Neural crest cell (in vitro differentiated cells): Measurements from ENCODE around the gene LSM4. TPM values are rescaled to one million over a fixed set of nuclear protein-coding genes. Genes with fewer than 3 reads are reported as not detected.

Source experiments
- DNase-seq: peaks from one replicate; pipeline ENCODE4 v3.0.0; 2021; ENCODE audit warnings: low read depth, mixed read lengths, low spot score
- H3K27ac Mint-ChIP-seq: one replicate; pipeline ENCODE4 v1.8.0; 2021; ENCODE audit warnings: mild to moderate bottlenecking, mixed read lengths; ENCODE audit not compliant: unreplicated experiment
- H3K27me3 Mint-ChIP-seq: 2 replicates; pipeline ENCODE4 v1.8.0; 2021; ENCODE audit warnings: low read depth, mild to moderate bottlenecking, mixed read lengths
- H3K36me3 Mint-ChIP-seq: 2 replicates; pipeline ENCODE4 v1.8.0; 2021; ENCODE audit warnings: low read depth, mild to moderate bottlenecking, mixed read lengths
- H3K4me1 Mint-ChIP-seq: 2 replicates; pipeline ENCODE4 v1.8.0; 2021; ENCODE audit warnings: mixed read lengths
- H3K4me3 Mint-ChIP-seq: one replicate; pipeline ENCODE4 v1.8.0; 2021; ENCODE audit warnings: mild to moderate bottlenecking, mixed read lengths
- H3K9me3 Mint-ChIP-seq: 2 replicates; pipeline ENCODE4 v1.8.0; 2021; ENCODE audit warnings: mixed read lengths
- total RNA-seq: library from RNA; stranded (reverse); gene quantifications from 2 replicates; pipeline ENCODE4 v1.2.1, GENCODE V29; 2021
- TF ChIP-seq, protein P1 (sequence below): fragments of 200-600 bp; sonication (generic); conservative IDR thresholded peaks from 2 replicates; pipeline ENCODE4 v1.5.0; 2021; ENCODE audit warnings: antibody characterized with exemption, mild to moderate bottlenecking

LSM4 gene
- total RNA-seq, 1 donor from 2014 or later: 283 TPM

DNA sequence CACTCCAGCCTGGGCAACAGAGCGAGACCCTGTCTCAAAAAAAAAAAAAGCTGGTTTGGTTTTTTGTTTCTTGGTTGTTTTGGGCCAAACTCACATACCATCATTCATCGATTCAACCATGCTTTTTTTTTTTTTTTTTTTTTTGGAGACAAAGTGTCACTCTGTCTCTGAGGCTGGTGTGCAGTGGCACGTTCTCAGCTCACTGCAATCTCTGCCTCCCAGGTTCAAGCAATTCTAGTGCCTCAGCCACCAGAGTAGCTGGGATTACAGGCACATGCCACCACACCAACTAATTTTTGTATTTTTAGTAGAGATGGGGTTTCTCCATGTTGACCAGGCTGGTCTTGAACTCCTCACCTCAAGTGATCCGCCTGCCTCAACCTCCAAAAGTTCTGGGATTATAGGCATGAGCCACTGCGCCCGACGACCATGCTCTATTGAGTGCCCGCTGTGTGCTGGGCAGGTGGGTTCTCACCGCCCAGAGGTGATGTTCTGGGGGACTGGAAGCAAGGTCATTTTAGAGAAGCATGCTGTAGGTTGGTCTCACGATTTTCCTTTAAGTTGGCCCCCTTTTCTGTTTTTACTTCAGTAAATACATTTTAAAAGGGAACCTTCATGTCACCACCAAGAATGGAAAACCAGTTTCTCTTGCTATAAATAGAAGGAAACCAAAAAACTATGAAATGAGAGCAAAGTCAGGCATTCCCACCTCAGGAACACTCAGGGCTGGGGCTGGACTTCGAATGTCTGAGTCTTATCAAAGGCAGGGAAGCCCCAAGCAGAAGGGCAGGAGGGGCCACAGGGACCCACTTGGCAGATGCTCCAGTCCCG is 33.2 kb downstream of the LSM4 start:
- Mint-ChIP-seq H3K36me3 (no peaks in the 10 kb centered on the region), H3K4me1 (peaks cover 38% of the 10 kb centered on the region)
- DNase-seq: no peak

GRCh38 chr19:18287836-18288772 is 34.8 kb downstream of the LSM4 start:
- H3K4me3 Mint-ChIP-seq: peak overlapping the region; percentile 44
- peaks cover 32% of the 10 kb centered on the region for H3K4me1 Mint-ChIP-seq
- H3K36me3 Mint-ChIP-seq: no peaks in the 10 kb centered on the region
- DNase-seq: no peak
- TF ChIP-seq, protein P1, sequence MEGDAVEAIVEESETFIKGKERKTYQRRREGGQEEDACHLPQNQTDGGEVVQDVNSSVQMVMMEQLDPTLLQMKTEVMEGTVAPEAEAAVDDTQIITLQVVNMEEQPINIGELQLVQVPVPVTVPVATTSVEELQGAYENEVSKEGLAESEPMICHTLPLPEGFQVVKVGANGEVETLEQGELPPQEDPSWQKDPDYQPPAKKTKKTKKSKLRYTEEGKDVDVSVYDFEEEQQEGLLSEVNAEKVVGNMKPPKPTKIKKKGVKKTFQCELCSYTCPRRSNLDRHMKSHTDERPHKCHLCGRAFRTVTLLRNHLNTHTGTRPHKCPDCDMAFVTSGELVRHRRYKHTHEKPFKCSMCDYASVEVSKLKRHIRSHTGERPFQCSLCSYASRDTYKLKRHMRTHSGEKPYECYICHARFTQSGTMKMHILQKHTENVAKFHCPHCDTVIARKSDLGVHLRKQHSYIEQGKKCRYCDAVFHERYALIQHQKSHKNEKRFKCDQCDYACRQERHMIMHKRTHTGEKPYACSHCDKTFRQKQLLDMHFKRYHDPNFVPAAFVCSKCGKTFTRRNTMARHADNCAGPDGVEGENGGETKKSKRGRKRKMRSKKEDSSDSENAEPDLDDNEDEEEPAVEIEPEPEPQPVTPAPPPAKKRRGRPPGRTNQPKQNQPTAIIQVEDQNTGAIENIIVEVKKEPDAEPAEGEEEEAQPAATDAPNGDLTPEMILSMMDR: no peak
- no peak overlapping the region for H3K27ac Mint-ChIP-seq
- H3K9me3 Mint-ChIP-seq: no peaks in the 10 kb centered on the region
- H3K27me3 Mint-ChIP-seq: peaks cover 3% of the 10 kb centered on the region

More for the DNA sequence above, 33.2 kb downstream of the LSM4 start:
- TF ChIP-seq, protein P1: no peak
- H3K27me3 Mint-ChIP-seq: peaks cover 3% of the 10 kb centered on the region
- H3K9me3 Mint-ChIP-seq: no peaks in the 10 kb centered on the region
- peak overlapping the region; percentile 74 for H3K4me3 Mint-ChIP-seq
- H3K27ac Mint-ChIP-seq: no peak overlapping the region

- H3K36me3 Mint-ChIP-seq: no peaks in the 10 kb centered on the region
- H3K27ac Mint-ChIP-seq: no peak overlapping the region
- no peak for DNase-seq
- no peaks in the 10 kb centered on the region for H3K9me3 Mint-ChIP-seq
- peaks cover 38% of the 10 kb centered on the region for H3K4me1 Mint-ChIP-seq
- TF ChIP-seq, protein P1: no peak
- H3K4me3 Mint-ChIP-seq: peak overlapping the region; percentile 54
- H3K27me3 Mint-ChIP-seq: peaks cover 3% of the 10 kb centered on the region
Observed at GRCh38 chr19:18286973-18287635, 35.8 kb downstream of the LSM4 start.

DNA sequence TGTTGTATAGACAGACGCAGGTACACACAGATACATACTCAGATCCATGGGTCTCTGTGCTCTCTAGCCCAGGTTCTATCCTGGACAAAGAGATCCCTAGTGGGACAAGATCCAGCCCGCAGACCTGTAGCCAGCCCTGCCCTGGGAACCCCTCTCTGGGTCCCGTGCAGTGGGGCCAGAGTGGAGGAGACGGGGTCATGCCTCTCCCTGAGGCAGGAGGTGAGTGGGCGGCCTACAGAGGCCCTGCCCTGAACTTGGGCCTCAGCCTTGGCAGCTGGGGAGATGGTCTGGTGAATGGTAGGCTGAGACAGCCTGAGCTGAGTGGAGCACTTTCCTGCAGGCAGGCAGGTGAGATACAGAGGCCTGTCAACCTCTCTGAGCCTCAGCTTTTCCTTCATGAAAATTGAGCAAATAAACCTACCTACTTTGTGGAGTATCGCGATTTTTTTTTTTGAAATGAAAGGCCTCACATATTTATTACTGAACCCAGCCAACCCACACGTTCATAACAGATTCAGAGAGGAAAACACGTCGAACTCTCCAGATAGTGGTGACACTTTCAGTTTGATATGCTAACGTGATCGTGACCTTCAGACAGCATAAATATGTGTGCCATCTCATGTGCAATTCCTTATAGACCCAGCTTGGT is 38.0 kb downstream of the LSM4 start:
- TF ChIP-seq, protein P1: no peak
- Mint-ChIP-seq H3K4me3 (peak overlapping the region; percentile 61), H3K27ac (no peak overlapping the region), H3K36me3 (peaks cover under 1% of the 10 kb centered on the region), H3K4me1 (peaks cover 29% of the 10 kb centered on the region), H3K27me3 (peaks cover 5% of the 10 kb centered on the region), H3K9me3 (no peaks in the 10 kb centered on the region)
- no peak for DNase-seq

DNA sequence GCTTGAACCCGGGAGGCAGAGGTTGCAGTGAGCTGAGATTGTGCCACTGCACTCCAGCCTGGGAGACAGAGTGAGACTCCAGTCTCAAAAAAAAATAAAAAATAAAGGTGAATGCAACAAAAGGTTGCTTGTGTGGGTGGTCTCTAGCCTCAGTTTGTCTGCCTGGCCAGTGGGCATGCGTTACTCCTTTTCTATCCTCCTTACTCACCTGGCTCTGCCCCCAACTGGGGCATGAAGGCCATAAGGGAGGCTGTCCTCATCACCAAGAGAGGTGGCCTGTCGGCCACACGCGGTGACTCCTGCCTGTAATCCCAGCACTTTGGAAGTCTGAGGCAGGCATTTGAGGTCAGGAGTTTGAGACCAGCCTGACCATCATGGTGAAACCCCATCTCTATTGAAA is 39.5 kb downstream of the LSM4 start:
- Mint-ChIP-seq H3K4me1 (peaks cover 40% of the 10 kb centered on the region), H3K36me3 (peaks cover 8% of the 10 kb centered on the region), H3K27ac (peak overlapping the region; percentile 50), H3K27me3 (peaks cover 10% of the 10 kb centered on the region), H3K9me3 (no peaks in the 10 kb centered on the region), H3K4me3 (peak overlapping the region; percentile 23)
- TF ChIP-seq, protein P1: no peak
- no peak for DNase-seq
